Measurements from ENCODE around the gene EHMT1.
A peak's percentile ranks its signal among the peaks of the same experiment; 100 is the strongest.

The EHMT1 gene

DNA sequence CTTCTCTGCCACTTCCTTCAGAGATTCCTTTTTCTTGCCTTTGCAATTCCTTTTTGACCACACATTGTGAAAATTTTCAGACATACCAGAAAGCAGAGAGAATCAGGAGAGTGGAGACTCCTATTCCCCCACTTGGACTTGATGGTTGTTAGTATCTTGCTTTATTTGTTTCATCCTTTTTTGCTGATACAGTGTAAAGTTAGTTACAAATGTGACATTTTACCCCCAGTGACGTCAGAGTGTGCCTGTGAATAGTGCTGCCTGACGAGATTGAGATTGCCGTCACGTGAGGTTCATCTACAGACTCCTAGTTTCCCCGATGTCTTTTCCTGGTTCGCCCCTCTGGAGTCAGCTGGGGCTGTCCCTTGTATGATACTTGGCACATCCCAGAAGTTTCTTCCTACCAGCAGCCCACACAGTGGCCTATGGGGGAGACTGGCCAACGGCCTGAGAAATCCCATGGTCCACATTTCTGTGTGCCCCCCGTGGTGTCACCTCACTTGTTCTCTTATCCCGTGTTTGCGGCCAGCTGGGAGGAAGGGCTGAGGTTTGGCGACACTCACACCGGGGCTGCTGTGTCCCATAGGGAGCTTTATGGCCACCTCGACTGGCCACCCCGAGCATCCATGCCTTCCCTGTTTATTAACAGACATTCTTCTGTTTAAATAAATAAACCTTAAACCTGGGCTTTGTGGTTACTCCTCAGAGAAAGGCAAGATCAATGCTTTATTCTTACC is 210.6 kb downstream of the EHMT1 start:
- no peak for DNase-seq (ENCODE audit: low spot score)

DNA sequence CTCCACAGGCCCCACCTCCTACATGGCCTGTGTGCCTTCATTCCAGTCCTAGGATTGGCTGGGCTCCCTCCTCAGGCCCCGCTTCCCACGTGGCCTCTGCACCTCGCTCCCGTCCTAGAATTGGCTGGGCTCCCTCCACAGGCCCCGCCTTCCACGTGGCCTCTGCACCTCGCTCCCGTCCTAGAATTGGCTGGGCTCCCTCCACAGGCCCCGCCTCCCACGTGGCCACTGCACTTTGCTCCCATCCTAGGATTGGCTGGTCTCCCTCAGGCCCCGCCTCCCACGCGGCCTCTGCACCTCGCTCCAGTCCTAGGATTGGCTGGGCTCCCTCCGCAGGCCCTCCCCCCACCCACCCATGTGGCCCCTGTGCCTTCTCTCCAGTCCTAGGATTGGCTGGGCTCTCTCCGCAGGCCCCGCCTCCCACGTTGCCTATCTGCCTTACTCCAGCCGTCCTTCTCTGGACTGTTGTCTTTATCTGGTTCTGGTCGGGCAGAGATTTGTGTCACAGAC is 213.4 kb downstream of the EHMT1 start:
- DNase-seq (ENCODE audit: low spot score) = peak; percentile 22

DNA sequence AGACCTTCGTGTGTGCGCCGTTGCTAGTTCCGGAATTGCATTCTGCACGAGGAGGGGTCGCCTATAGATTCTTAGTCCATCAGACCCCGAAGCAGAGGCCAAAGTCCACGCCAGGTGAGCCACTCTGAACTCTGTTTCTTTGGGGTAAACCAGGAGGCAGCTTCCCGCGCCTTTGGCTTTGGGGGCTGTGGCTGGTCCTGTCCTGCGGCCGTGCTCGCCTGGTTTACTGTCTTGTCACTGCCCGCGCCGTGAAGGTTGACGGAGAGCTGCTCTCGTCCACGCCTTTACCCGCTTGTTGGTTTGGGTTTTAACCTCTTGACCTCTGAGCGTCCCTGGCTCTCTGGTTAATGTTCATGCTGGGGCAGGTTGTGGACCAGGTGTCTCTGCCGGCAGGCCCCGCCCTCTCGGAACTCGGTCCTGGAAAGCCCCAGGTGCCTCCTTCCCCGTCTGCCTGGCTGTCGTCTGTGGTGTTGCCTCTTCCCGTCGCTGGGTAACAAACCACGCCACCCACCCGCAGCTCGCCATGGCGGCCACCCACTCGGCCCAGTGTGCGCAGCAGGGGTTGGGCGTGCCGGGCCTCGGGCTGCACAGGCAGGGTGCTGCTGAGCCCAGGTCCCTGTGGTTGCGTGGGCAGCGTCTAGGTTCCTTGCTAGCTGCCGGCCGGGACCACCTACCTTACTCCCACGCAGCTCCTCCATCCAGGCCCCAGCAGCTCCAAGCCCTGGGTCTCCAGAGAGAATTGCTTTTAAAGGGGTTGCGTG is 214.2 kb downstream of the EHMT1 start:
- no peak for DNase-seq (ENCODE audit: low spot score)

DNA sequence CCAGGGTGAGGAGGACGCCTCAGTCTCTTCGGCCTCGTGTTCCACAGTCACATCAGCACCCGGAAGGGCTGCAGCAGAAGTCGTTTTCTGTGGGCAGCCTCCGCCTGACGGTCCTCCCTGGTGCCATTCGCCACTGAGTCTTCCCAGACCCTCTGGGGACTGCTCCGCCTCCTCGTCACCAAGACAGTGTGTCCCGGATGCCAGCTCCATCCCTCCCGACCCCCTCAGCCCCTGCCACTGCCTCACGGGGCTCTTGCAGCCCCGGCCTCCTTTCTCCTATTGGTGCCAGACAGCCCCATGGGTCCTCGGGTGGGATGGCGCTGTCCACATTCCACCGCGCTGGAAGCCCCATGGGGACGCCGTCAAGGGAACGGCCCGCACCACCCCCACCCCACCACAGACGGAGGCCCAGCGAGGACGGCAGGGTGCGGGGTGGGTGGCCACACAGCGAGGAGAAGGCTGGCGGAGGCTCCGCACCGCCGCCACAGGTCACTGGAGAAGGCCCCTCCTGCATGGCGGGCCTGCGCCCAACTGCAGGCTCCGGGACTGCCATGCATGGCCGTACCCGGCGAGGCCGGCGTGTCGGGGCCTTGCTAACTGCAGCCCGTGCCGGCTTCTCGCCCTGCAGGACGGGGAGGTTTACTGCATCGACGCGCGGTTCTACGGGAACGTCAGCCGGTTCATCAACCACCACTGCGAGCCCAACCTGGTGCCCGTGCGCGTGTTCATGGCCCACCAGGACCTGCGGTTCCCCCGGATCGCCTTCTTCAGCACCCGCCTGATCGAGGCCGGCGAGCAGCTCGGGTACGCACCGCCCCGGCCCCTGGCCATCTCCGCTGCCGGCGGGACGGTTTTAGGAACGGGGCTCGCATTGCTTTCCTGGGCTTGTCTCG is 215.2 kb downstream of the EHMT1 start:
- no peak for DNase-seq (ENCODE audit: low spot score)

DNA sequence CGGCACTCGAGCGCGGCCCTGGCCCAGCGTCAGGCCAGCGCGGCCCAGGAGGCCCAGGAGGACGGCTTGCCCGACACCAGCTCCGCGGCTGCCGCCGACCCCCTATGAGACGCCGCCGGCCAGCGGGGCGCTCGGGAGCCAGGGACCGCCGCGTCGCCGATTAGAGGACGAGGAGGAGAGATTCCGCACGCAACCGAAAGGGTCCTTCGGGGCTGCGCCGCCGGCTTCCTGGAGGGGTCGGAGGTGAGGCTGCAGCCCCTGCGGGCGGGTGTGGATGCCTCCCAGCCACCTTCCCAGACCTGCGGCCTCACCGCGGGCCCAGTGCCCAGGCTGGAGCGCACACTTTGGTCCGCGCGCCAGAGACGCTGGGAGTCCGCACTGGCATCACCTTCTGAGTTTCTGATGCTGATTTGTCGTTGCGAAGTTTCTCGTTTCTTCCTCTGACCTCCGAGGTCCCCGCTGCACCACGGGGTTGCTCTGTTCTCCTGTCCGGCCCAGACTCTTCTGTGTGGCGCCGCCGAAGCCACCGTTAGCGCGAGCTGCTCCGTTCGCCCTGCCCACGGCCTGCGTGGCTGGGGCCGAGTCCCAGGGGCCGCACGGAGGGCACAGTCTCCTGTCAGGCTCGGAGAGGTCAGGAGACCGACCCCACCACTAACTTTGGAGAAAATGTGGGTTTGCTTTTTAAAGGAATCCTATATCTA is 216.2 kb downstream of the EHMT1 start:
- DNase-seq (ENCODE audit: low spot score) = no peak

DNA sequence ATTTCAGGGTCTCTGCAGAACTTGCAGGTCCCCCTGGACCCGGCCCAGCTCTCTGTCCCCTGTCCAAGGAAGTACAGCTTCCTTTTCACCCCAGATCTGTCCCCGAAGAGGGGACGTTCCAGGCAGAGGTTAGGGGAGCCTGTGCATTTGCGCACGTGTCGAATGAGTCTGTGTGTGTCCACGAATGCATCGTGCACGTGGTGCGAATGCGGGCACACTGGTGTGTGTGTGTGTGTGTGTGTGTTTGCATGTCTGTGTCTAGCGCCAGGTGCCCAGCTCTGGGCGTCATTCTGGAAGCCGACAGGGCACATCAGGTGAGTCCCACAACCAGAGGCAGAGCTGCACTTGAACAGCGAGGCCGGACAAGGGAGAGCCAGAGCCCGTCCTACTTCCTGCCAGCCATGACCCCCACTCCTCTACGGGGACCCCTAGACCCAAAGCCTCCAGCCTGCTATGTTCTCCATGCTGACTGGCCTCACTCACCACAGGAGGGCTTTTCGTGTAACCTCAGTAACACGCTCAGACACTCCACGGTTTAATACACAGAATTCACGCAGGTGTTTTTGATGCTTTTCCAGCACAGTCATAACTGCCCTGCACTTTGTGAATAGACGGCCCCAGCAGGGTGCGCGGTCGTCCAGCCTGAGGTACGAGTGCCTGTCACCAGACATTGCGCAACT is 217.5 kb downstream of the EHMT1 start:
- no peak for DNase-seq (ENCODE audit: low spot score)

DNA sequence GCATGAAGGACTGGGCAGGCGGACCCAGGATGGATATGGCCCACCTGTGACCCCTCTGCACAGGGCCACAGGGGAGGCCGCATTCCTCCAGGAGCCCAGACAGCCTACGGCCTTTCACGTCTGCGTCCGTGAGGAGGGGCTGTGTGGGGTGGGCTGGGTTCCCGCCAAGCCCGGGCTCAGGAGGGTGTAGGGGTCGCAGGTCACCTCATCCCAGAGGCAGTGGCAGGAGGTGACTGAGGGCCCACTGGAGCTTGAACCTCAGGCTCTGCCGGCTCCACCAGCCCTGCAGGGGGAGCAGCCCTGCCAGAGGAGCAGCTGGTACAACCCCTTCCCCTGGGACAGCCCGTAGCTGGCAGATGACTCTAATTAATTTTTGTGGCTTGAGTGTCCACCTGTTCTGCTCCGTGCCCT is 218.0 kb downstream of the EHMT1 start:
- DNase-seq (ENCODE audit: low spot score) = no peak

DNA sequence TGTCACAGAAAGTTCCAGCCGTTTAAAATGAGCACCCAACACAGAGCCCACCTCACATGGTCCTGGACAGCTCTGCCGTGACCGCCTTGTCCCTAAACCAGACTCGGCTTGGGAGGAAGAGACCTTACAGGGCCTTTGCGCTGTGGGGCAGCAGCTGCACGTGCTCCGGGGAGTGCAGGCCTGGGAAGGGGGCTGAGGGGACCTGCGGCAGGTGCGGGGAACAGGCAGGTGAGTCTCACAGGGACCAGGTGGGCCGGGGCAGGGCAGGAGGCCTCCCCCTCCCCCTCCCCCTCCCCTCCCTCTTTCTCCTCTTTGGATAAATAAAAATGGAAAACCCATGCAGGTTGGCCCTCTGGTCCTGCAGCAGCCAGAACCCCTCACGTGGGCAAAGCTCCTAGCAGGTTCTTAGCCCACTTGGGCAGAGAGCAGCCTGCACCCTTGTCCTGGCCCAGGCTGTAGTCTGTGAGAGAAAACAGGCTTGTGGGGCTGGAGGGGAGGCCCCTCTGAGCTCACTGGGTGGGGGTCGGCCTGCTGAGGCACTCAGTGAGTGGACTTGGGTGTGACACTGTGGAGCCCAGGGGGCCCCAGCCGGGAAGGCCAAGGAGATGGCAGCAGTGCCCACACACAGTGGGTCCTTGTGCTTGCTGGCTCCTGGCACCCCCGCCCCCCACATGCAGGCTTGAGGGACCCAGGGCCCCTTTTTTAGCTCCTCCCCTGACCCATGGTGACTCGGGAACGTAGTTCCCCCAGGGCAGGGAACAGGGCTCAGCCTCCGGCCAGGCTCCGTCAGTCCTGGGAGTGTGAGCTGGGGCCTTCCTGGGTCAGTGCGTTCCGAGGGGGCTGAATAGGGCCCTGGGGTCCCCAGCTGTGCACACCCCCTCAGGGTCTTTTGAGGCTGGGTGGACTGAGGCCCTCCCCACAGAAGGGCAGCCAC is 218.8 kb downstream of the EHMT1 start:
- no peak for DNase-seq (ENCODE audit: low spot score)

DNA sequence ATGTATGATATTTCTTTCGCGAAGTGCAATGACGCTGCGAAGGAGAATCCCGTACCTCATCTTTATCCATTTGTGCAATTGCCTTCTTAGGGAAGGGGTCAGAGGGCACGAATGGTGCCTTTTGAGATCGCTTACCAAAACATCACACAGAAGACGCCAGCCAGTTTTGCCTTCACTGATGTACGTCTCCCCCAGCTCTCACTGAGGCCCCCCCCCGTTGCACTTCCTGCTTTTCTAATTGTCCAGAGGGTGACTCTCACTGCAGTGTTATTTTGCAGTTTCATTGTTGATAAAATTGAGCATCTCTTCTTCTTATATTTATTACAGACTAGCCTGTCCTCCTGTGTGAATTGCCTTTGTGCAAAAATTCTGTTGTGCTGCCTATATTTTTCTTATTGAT is 219.8 kb downstream of the EHMT1 start:
- DNase-seq (ENCODE audit: low spot score) = no peak

DNA sequence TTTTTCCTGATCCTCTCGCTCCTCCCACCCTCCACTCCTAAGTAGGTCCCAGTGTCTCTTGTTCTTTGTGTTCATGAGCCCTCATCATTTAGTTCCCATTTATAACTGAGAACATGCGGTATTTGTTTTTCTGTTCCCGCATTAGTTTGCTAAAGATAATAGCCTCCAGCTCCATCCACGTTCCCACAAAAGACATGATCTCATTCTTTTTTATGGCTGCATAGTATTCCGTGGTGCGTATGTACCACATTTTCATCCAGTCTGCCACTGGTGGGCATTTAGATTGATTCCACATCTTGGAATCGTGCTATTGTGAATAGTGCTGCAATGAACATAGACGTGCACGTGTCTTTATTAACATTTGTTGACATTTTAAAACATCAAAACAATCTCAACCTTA is 224.6 kb downstream of the EHMT1 start:
- DNase-seq (ENCODE audit: low spot score) = no peak

DNA sequence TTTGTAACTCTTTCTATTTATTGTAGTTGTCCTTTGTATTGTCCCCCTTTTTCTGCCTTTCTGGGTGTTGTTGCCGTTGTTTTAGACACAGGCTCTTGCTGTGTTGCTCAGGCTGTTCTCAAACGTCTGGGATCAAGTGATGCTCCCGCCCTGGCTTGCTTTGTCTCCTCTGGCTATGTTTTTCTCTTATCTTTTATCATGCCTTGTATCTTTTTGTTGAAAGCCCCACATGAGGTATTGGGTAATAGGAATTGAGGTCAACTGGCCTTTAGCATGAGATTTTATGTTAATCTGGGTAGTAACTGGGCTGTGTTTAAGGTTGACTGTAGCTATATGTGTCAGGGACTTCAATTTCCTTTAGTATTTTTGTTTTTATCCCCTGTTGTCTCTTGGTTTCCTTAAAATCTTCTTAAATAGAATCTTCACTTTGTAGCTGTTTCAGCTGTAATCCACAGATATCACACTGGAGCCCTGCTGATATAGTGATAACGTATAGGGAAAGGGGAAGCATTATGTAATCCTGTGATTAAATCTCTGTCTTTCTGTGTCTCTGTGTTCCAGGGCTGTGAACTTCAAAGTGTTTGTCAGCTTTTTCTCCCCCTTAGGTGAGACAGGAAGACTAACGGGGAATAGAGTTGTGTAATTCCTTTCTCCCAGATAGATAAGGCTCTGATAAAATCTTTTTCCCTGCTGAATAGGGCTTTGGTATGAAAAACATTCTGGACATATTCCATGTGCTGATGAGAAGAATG is 232.9 kb downstream of the EHMT1 start:
- no peak for DNase-seq (ENCODE audit: low spot score)

DNA sequence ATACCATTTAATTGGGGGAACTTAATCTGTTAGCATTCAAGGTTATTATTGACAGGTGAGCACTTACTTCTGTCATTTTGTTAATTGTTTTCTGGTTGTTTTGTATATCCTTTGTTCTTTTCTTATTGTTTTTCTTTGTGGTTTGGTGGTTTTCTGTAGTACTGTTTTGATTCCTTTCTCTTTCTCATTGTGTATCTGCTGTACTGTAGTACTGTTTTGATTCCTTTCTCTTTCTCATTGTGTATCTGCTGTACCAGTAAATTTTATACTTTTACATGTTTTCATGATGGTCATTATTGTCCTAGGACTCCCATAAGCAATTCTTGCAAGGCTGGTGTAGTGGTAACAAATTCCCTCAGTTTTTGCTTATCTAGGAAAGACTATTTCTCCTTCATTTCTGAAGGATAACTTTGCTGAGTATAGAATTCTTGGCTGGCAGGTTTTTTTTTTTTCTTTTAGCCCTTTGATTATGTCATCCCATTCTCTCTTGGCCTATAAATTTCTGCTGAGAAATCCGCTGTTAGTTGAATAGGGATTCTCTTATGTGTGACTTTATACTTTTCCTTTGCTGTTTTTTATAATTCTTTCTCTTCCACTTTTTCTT is 234.7 kb downstream of the EHMT1 start:
- DNase-seq (ENCODE audit: low spot score) = no peak

DNA sequence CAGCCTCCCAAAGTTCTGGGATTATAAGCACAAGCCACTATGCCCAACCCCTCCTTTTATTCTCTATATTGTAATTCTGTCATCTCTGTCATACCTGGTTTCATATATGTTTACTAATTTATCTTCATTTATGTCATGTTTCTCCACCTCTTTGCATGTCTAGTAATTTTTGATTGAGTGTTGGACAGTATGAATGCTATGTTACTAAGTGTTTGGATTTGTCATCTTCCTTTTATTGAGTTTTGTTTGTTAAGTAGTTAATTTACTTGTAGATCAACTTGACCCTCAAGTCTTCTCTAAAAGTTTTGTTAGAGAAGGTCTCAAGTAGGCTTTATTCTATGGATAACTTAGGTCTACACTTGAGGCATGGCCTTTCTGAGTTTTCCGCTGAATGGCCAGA is 241.6 kb downstream of the EHMT1 start:
- DNase-seq (ENCODE audit: low spot score) = no peak

DNA sequence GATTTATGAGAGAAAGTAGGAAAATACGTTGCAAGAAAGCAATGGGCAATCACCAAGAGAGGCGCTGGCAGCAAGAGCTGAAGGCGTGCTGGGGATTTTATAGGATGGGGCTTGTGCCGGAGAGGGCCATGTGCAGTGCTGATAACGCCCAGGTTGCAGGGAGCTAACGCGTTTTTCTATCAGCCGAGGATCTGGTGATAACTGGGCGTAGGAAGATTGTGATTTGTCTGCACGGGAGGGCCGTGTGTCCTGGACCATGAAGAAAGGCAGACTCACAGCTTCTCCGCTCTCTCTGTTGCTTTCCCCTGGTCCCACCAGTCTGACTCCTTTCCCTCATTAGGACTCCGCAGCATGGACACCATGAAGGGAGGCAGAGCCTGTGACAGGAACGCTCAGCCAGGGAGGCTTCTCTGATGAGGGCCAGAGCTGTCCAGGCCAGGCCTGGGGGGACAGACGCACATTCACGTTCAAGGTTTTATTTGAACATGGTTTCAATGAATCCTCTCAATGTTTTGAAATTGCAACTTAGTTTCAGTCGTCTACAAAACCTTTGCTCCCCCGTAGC is 246.9 kb downstream of the EHMT1 start:
- no peak for DNase-seq (ENCODE audit: low spot score)

DNA sequence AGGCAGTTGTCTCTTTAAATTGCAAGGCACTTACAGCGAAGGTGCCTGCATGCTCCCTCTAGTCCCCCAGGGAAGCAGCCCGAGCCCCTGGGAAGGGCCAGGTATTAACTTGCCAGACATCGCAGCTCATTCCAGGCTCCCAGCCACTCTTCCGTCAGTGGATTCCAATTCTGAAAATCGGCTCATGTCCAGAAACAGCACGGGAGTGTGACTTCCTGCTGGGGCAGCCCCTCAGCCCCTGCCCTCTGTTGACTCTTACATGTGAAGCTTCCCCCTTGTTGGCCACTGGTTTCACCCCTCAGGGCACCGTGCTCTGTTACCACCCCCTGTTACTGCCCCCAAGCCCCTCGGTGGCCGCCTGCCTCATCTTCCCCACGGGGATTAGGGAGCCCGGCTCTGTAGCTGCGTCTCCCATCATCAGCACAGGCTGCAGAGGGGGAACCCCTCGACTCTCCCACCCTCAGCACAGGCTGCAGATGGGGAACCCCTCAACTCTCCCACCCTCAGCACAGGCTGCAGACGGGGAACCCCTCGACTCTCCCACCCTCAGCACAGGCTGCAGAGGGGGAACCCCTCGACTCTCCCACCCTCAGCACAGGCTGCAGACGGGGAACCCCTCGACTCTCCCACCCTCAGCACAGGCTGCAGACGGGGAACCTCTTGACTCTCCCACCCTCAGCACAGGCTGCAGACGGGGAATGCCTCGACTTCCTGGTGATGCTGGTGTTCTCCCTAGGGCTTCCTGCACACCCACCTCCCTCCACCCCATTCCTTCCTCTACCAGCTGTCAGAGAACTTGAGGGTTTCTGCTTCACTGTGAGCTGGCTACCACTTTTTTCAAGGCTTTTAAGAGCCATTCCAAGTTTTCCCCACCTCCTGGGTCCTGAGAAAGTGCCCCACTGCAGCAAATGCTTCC is 247.7 kb downstream of the EHMT1 start:
- DNase-seq (ENCODE audit: low spot score) = no peak

DNA sequence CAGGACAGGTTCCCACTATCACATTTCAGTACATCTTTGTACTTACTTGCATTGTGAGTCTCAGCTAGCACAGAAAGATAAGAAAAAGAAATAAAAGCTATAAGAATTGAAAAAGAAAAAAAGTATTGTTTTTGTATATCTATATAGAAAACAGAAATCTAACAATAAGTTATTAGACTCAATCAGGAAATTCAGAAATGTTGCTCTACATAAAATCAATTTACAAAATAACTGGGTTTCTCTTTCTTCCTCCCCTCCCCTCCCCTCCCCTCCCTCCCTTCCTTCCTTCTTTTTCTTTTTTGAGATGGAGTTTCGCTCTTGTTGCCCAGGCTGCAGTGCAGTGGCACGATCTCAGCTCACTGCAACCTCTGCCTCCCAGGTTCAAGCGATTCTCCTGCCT is 251.6 kb downstream of the EHMT1 start:
- DNase-seq (ENCODE audit: low spot score) = no peak

DNA sequence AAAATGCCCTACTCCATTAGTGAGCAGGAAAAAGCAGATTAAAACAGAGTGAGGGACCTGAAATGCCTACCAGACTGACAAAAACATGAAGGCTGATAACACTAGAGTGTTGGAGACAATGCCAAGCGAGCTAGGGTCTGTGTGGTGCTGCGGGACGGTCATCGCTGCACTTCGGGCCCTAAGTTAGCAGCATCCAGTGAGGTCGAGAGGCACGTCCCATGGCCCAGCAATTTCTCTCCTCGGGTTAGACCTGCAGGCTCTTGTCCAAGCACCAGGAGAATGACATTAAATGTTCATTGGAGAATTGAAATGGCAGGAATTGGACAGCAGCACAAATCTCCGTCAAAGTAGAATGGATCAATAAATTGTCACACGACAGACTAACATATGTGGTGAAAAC is 253.5 kb downstream of the EHMT1 start:
- DNase-seq (ENCODE audit: low spot score) = no peak

DNA sequence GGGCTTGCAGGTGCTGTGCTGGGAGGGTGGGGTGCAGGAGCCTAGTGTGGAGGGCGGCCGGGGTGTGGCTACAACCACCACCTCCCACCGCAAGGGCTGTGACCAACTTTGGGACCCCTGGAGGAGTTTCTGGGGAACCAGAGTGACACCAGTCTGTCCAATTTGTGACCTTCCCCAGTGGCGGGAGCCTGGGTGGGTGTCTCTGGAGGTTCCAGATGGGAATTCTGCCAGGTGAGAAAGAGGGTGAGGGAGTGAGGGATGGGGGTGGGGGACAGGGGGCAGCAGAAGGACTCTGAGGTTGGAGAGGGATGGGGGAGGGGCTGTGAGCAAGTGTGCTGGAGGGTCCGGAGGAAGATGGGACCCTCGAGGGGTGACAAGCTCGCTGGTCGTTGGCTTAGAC is 254.6 kb downstream of the EHMT1 start:
- DNase-seq (ENCODE audit: low spot score) = no peak
